GM19351 (cell line): Measurements from ENCODE around the gene OXGR1.

Experiments
- ATAC-seq: cut with Tn5 transposase; IDR thresholded peaks from one replicate; pipeline ENCODE4 v1.9.1; 2021; ENCODE audit warnings: mild to moderate bottlenecking, moderate library complexity; ENCODE audit not compliant: unreplicated experiment

The OXGR1 gene

DNA sequence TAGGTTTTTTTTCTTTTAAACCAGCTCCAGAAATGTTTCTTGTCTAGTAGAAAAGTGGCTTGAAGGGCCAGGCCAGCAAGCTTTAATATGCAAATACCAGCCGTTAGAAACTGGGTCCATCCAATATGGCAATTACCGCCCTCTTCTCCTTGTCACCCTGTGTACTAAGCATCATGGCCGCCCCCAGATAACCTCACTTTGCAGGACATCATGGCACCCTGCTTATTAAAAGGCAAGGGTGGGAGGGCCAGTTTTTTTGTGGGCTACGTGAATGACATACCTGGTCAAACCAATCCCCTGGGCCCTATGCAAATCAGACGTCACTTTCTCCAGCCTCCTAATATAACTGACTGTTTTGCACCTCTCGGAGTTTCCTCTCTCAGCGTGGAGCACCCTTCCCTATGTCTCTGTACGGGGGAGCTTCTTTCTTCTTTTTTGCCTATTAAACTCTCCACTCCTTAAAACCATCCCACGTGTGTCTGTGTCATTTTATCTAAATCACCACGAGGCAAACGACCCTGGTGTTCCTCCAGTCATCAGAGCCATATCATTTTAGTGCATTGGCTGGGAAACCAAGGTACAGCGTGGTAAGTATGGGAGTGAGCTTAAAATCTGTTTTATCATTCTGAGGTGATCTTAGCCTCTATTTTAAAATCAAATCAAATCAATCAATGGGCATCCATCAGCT is 27.7 kb downstream of the OXGR1 start:
- ATAC-seq = no peak

DNA sequence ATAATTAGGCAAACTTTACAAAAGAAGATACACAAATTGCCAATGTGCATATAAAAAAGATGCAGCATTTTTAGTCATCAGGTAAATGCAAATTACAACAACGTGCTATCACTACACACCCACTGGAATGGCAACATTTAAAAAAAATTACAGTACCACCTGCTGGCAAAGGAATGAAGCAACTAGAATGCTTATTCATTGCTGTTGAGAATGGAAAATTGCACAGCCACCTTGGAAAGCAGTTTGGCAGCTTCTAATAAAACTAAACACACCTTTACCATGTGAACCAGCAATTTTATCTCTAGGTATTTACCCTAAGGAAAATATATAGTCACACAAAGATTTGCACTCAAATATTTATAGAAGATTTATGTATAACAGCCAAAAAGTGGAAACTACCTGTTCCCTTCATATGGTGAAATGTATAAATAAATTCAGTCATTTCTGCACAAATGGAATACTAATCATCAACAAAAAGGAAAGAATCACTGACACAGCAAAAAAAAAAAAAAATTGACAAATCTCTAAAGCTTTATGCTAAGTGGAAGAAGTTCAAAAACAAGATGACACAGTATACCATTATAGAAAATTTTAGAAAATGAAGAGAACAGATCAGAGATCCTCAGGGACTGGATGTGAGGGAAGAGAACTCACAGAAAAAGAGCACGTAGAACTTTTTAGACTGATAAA is 30.3 kb downstream of the OXGR1 start:
- ATAC-seq = no peak

DNA sequence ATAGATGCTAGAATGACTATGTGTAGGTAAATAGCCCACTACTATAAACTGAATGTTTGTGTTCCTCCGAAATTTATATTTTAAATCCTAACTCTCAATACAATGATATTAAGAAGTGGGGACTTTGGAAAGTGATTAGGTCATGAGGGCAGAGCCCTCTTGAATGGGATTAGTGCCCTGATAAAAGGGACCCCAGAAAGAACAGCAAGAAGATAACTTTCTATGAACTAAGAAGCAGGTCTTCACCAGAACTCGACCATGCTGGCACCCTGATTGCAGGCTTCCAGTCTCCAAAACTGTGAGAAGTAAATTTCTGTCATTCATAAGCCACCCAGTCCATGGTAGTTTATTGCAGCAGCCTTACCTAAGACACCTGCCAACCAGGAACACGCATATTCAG is 33.9 kb downstream of the OXGR1 start:
- ATAC-seq = no peak

DNA sequence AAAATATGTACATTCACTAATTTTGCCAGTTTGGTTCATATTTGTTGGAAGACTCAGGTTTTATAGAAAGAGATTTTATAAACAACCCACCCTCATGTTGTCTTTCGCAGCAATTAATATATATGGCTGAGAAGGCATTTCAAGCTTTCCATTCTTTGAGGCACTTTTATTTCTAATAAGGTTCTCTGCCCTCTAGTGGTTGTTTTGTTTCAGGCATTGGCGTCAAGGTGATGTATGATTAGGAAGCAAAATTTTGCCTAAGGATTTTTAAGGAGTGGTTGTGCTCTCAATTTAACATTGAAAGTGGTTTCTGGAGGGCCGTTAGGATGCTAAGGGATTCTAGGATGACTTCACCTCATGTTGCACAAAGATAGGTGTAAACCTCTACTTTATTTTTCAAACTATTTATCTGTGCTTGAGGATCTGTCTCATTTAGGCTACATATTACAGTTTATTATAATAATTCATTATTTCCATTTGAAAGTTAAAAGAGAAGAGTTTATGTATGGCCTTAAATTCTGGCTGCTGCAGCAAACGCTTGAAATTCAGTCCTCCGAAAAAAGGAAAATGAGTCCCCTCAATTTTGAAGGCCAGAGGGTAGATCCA is 35.9 kb downstream of the OXGR1 start:
- ATAC-seq = peak; percentile 75

DNA sequence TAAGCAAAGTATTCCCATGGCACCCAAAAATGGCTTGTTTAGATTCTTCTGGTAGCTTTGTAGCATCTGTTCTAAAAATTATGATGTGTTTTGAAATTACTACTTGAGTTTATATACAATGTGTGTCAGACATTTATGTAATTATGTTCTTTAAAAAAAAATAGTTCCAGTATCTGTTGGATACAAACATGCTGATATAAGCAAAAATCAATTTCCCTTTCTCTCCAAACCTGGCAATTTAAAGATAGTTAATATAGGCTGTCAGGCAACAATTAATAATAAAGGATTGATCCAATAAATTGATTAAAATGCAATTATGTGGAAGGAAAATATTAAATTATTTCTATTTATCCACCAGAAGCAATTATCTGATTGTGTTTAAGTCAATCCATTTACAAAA is 41.7 kb downstream of the OXGR1 start:
- ATAC-seq = no peak

DNA sequence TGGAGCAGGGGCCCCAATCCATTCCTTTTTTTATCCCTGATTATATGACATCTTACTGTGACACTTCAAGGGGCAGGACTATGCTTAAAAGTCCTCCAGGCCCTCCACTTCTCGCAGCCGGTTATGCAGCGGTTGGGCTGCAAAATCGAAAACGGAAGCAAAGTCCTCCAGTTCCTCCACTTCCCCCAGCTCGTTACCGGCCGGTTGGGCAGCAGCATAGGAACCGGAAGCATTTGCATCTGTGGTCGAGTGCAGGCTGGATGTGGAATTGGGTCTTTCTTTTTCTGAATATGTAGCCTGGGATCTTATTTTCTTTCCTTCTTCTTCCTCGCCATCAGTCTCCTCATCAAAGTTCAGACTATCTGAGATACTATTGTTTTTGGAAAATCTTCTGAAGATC is 46.1 kb downstream of the OXGR1 start:
- ATAC-seq = no peak

DNA sequence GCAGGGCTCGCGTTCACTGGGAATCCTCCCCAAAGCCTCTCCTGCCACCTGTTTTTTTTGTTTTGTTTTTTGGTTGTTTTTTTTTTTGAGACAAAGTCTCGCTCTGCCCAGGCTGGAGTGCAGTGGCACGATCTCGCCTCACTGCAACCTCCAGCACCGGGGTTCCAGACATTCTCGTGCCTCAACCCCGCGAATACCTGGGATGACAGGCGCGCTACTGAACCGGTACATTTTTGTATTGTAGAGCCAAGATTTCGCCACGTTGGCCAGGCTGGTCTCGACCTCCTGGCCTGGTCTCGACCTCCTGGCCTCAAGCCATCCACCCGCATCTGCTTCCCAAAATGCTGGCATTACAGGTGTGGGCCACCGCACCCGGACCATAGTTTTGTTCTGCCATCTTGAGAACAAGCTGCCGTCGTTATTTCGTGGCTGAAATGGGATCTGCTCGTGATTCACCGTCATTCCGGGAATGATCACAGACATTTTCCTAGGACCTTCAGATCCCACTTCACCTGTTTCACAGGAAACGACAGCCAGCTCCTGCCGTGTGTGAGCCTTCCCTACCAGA is 46.8 kb downstream of the OXGR1 start:
- no peak for ATAC-seq

DNA sequence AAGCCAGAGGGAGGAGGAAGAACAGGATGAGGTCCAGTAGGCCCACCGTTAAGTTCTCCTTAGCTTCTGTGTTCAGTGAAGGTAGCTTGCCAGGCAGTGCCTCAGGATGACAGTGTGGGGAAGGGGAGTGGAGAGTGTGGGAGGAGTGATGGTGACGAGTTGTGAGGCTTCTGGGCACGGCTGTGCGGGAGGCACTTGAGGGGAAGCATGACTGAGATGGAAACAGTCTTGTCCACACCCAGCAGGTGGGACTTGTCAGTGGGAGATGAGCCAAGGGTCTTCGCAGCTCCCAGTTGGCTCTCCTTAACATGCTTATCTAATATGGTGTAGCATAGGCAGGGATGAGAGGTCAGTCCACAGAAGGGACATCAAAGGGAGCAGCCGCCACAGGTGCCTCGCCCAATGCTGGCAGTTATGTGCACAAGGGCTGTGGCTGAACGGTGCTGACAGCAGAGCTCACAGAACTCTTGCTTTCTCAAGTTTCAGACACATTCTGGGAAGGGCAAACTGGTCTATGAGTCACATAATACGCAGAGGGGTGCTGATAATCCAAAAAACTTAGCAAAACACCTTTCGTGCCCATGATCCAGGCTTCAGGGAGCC is 47.5 kb downstream of the OXGR1 start:
- ATAC-seq = no peak

DNA sequence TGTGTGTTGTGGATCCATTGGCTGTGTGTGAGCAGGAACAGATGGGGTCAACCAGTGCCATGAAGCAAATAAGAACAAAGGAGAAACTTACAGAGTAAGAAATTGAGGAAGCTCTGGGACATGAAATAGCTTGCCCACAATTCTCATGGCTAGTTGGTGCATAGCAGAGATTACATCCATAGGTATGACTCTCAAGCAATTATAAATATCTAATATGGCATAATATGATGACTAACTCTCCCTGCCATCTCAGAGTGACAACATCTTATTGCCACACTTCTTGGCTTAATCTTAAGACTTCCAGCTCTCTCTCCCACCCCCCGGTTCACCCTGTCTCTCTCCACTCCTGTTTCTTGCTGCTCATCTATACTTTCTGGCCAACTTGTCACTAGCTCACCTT is 53.3 kb downstream of the OXGR1 start:
- no peak for ATAC-seq

DNA sequence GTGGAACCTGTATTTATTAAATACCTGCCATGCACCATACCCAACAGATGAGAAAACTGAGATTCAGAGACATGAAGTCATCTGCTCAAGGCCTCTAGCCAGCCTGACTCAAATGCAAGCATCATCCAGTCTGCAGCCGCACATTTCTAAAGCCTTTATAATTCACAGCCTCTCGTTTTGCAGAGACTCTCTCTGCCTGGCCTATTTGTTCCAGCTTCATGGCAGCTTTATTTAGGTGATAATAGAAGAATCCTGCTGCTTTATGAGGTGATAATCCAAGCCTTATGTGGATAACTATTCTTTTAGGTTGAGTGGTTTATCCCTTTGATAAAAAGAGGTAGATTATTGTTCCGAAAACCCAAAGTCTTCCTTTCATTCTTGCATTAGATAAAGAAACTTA is 58.4 kb downstream of the OXGR1 start:
- no peak for ATAC-seq
